ENCODE measurements around the gene CTBP2. TPM values are rescaled to one million over a fixed set of nuclear protein-coding genes. Genes with fewer than 3 reads are reported as not detected.
"Not testable (repeated sequence)": the region's sequence is repeated elsewhere in the genome, so short reads cannot be mapped to it uniquely, and the experiment has no call there.

The CTBP2 gene
- total RNA-seq, 1 donor from 2014 or later, result 127 TPM

DNA sequence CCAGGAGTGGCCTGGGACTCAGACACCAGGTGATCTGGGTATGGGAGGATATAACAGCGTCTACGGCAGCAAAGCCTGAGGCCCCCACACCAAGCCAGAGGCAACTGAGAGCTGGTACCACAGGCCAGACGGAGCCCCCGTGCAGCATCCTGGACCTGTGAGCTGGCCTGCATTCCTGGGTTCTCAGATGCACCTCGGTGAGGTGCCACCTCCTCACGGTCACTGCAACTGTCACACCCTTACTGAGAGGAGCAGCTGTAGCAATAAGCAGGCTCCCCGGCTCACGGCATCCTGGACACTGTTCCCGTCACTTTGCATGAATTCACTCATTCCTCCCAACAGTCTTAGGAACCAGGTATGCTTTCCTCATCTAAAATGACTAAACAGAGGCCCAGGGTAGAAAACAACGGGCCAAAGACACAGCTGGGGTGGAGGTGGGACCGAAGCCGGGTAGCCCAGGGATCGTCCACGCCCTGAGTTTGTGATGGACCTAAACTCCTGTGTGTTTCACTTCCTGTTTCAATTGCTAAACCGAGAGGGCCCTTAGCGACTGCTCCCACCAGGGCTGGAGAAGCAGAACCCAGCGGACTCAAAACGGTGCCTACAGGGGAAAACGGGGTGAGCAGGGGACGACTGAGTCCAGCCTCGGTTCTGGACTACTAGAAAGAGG lies 98.7 kb downstream of the CTBP2 start:
- DNase-seq (ENCODE audit: low read depth, low spot score), result no peak
- Mint-ChIP-seq H3K4me3 (peak overlapping the region; percentile 57), H3K27me3 (ENCODE audit: low read depth) (no peaks in the 10 kb centered on the region), H3K9me3 (no peaks in the 10 kb centered on the region), H3K36me3 (ENCODE audit: low read depth) (peaks cover 3% of the 10 kb centered on the region), H3K4me1 (peaks cover 84% of the 10 kb centered on the region), H3K27ac (ENCODE audit: unreplicated experiment) (no peak overlapping the region)
- TF ChIP-seq, protein P1, sequence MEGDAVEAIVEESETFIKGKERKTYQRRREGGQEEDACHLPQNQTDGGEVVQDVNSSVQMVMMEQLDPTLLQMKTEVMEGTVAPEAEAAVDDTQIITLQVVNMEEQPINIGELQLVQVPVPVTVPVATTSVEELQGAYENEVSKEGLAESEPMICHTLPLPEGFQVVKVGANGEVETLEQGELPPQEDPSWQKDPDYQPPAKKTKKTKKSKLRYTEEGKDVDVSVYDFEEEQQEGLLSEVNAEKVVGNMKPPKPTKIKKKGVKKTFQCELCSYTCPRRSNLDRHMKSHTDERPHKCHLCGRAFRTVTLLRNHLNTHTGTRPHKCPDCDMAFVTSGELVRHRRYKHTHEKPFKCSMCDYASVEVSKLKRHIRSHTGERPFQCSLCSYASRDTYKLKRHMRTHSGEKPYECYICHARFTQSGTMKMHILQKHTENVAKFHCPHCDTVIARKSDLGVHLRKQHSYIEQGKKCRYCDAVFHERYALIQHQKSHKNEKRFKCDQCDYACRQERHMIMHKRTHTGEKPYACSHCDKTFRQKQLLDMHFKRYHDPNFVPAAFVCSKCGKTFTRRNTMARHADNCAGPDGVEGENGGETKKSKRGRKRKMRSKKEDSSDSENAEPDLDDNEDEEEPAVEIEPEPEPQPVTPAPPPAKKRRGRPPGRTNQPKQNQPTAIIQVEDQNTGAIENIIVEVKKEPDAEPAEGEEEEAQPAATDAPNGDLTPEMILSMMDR (conservative IDR thresholded peaks at IDR 0.05), result no peak

DNA sequence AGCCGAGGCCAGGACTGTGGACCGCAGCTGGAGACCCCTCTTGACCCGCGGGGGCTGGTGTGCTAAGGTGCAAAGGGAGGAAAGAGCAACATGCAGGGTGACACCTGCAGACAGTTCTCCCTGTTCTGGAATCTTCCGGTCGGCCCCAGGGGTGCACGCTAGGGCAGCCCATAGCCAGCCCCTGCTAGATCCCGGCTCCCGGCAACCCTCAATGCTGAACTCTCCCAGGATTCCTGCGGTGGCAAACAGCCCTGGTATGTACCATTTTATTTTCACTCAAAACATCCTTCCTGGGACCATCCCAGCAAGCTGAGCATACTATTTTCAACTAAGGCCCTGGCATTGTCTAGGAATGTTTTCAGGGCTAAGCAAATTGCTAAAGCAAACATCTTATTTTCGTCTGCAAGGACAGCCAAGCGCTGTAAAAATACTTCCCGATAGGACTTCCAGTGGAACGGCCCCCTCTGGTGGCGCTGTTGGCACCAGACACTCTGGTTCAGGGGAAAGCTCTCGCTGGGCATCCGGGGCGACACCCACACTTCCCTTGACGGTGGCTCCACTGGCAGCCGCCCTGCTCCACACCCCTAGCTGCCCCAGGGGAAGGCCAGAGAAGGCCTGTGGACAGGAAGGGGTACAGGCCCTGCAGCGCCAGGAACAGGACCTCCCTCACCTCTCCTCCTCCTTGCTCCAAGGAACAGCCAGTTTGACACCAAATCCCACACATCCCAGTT lies 99.4 kb downstream of the CTBP2 start:
- no peaks in the 10 kb centered on the region for H3K9me3 Mint-ChIP-seq
- H3K4me1 Mint-ChIP-seq, result peaks cover 85% of the 10 kb centered on the region
- H3K27me3 Mint-ChIP-seq (ENCODE audit: low read depth), result no peaks in the 10 kb centered on the region
- peaks cover 3% of the 10 kb centered on the region for H3K36me3 Mint-ChIP-seq (ENCODE audit: low read depth)
- TF ChIP-seq, protein P1 (conservative IDR thresholded peaks at IDR 0.05), result peak; percentile 81
- peak; percentile 67 for DNase-seq (ENCODE audit: low read depth, low spot score)
- peak overlapping the region; percentile 95 for H3K27ac Mint-ChIP-seq (ENCODE audit: unreplicated experiment)
- peak overlapping the region; percentile 57 for H3K4me3 Mint-ChIP-seq

DNA sequence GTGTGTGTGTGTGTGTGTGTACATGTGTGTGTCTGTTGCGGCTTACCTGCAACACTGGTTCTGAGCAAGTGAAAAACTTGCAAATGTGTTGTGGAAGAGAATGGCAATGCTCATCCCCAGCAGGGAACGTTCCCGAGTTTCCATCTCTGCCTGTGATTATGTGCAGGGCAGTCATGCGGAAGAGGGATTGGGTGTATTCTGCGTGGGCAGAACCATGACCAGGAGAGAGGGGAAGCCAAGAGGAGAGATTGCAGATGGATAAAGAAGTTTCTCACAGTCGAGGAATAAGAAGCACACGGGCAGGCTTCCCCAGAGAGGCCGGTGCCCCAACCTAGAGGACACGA lies 99.9 kb downstream of the CTBP2 start:
- H3K9me3 Mint-ChIP-seq, result no peaks in the 10 kb centered on the region
- peaks cover 3% of the 10 kb centered on the region for H3K36me3 Mint-ChIP-seq (ENCODE audit: low read depth)
- peaks cover 88% of the 10 kb centered on the region for H3K4me1 Mint-ChIP-seq
- no peaks in the 10 kb centered on the region for H3K27me3 Mint-ChIP-seq (ENCODE audit: low read depth)
- peak overlapping the region; percentile 95 for H3K27ac Mint-ChIP-seq (ENCODE audit: unreplicated experiment)
- TF ChIP-seq, protein P1 (conservative IDR thresholded peaks at IDR 0.05), result no peak
- DNase-seq (ENCODE audit: low read depth, low spot score), result no peak
- peak overlapping the region; percentile 19 for H3K4me3 Mint-ChIP-seq

DNA sequence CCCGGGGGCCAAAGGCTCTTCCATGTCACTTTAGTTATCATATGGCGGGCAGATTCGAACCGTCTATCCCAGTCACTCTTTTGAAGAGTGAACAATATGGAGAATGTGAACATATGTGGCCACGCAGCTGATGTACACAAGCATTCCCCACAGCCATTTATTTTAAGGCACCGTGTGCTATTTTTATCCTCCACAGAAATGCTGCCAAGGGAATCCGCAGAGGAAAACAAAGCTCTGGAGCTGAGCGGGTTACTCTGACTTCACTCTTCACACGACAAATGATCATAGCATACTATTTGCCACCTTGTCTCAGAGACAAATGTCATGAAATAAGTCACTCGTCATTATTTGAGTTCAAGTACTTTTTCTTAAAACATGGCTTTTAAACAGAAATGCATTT lies 100.3 kb downstream of the CTBP2 start:
- peaks cover 3% of the 10 kb centered on the region for H3K36me3 Mint-ChIP-seq (ENCODE audit: low read depth)
- H3K4me3 Mint-ChIP-seq, result peak overlapping the region; percentile 44
- no peak for DNase-seq (ENCODE audit: low read depth, low spot score)
- no peaks in the 10 kb centered on the region for H3K27me3 Mint-ChIP-seq (ENCODE audit: low read depth)
- no peaks in the 10 kb centered on the region for H3K9me3 Mint-ChIP-seq
- peaks cover 89% of the 10 kb centered on the region for H3K4me1 Mint-ChIP-seq
- TF ChIP-seq, protein P1 (conservative IDR thresholded peaks at IDR 0.05), result no peak
- H3K27ac Mint-ChIP-seq (ENCODE audit: unreplicated experiment), result peak overlapping the region; percentile 99

DNA sequence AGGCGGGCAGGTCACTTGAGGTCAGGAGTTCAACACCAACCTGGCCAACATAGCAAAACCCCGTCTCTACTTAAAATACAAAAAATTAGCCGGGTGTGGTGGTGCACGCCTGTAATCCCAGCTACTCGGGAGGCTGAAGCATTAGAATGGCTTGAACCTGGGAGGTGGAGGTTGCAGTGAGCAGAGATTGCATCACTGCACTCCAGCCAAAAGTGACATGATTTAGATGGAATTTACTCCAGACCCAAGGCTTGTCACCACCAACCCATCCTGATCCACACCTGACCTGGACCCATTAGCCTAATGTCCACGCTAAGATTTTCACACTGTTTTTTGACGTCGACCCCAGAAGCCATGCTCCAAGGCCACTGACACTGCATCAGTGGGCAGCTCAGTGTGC lies 101.0 kb downstream of the CTBP2 start:
- not testable (repeated sequence) for H3K36me3 Mint-ChIP-seq (ENCODE audit: low read depth); H3K9me3 Mint-ChIP-seq; DNase-seq (ENCODE audit: low read depth, low spot score); H3K27me3 Mint-ChIP-seq (ENCODE audit: low read depth)
- Mint-ChIP-seq H3K4me3 (peak overlapping the region; percentile 80), H3K27ac (ENCODE audit: unreplicated experiment) (peak overlapping the region; percentile 99), H3K4me1 (peaks cover 89% of the 10 kb centered on the region)
